ENCODE data around the gene FAIM2.

FAIM2 gene

DNA sequence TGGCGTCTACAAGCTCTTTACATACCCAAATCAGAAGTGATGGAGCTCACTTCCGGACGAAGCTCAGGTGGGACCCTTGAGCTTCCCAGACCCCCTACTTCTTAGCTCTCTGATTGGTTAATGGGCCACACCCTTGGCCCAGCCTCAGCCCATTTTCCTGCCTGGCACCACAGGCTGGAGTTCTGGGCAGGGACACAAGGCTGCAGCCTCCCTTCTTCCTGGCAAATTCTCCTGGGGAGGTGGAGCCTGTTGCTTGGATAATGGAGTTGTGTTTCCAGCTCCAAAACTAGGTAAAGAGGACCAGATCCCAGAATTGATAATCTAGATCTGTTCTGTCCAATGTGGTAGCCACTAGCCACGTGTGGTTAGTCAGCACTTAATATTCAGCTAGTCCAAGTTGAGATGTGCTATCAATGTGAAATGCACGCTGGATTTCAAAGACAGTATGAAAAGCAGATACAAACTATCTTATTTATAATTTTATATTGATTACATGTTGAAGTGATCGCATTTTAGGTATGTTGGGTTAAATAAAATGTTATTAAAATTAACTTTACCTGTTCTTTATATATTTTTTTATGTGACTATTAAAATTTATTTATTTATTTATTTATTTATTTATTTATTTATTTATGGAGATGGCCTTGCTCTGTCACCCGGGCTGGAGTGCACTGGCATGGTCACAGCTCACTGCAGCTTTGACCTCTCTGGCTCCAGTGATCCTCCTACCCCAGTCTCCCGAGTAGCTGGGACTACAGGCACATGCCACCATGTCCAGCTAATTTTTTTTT is 12.6 kb upstream of the FAIM2 start:
- DNase-seq: no peak

DNA sequence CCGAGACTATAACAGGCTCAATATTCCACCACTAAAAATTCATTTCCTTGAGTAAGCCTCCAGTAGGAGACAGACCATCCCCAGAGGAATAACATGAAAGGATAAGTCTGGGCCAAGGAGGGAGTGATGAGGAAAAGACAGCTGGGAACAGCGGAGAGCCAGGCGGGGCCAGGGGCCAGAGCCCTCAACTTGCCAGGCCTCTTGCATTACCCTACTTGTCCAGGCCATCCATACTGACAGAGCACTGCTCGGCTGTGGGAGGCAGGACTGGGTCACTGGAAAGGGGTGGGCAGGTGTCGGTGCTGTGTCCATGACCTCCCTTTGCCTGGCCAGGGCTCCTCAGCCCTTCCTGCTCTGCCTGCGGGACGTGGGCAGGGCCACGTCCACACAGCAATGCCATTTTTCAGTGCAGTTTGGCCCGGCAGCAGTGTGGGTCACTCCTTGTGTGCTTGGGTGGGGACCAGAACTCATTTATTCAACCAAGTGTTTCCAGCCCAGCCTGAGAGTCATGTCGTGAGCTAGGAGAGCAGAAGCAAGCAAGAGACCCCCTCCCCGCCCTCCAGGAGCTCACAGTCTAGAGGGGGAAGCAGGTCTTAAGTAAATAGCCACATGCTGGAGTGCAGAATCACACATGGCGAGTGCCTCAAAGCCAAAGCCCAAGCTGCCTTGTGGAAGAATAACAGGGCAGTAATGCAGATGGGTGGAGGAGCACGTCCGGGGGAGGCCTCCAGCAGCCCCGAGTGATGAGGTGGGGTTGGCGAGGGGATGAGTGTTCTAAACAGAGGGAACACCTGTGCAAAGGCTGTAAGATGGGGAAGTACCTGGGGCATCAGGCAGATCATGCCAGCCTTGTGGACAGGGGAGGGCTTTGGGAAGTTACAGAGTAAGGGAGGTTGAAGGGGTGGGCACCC is 8.9 kb upstream of the FAIM2 start:
- DNase-seq: no peak

DNA sequence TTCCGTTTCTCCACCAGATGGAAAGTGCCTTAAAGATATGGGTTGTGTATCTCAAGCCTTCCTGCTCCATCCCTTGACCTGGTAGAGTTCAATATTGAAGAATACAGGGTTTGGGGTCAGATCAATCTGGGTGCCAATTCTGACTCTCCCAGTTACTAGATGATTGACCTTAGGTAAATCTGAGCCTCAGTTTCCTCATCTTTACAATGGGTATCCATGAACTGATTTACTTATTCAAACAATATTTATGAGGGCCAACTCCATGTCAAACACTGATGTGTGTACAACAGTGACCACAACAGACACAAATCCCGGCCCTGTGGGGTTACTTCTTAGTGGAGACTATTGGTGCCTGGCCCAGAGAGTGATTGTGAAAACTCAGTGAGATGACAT is 7.5 kb upstream of the FAIM2 start:
- DNase-seq: no peak

DNA sequence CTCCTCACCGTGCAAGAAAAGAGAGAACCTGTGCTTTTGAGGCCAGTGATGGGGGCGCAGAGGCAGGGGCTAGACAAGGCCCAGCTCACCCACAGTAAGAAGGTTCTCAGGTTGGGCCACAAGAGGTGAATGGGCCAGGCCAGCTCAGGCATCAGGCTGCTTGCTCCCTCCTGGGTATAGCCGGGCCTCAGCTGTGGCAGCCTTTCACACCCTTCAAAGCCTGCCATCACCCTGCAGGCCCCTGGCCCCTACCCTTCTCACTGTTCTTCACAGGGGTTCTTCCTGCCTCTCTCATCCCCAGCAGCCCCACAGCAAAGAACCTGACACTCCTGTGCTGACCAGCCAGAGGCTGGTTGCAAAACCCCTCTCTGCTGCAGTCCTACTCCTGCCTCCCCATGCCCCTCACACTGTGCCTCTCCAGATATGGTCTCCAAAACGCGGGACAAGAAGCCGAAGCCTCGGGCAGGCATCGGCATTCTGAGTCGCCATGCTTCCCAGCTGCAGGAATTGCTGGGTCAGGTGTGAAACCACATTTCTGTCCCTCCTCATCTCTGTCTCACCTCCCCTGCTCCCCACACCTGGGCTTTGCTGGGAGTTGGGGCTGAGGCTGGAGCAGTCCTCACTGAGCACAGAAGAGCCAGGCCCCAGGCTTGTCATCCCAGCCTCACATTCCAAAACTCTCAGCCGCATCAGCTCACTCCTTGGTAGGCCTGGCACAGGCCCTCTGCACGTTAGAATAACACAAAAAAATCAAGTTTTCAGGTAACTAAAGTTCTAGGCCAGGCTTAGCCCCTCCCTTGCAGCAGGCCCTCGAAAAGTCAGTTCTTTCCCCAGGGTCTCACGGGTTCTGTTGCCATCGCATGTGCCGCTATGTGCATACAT is 6.9 kb upstream of the FAIM2 start:
- no peak for DNase-seq

DNA sequence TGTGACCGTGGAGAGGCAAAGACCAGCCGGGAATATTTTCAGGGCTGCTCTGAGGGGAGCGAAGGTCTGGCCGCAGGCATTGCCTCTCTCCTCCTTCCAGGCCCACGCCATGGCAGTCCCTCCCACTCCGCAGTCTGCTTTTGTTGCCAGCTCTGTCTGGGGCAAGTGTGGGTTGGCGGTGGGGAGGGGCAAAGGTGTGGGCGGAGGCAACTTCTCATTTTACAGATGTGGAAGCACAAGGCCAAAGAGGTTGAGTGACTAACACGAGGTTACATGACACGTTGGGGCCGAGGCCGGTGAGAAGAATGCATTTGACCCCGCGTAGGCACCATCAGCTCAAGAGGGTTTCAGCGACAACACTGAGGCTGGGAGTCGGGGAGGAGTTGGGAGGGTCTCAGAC is 6.1 kb upstream of the FAIM2 start:
- no peak for DNase-seq

DNA sequence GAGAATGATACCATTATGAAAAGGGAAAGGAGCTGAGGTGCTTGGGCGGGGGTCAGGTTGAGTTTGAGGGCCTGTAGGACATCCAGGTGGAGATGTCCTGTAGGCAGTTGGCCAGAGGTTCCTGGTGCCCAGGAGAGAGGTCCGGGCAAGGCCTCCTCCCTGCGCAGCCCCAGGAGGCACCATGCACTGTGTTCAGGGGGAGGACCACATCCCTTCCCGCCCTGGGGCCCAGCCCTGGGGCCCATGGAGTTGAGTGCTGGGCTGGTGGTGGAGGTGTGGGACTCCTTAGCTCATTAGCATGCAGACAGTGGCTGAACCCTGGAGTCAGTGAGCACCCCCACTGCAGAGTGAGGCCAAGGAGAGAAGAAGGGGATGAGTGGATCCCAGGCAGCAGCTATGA is 5.7 kb upstream of the FAIM2 start:
- DNase-seq: no peak

DNA sequence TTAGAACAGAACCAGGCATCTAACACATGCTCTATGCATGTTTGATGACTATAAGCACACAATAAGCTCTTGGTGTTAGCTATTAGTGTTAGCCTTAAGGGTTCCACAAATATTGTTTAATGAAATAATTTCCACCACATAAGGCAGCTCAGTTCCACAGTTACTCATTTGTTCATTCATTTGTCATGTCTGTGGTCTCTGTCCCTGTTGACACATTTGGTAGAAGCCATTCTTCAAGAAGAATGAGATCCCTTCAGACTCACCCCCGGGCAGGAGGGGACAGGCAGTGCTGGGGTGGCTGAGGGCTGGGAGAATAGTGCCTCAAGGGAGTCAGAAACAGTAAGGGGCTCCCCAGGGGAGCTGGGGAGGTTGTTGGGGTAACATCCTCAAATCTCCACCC is 3.7 kb upstream of the FAIM2 start:
- DNase-seq: no peak

DNA sequence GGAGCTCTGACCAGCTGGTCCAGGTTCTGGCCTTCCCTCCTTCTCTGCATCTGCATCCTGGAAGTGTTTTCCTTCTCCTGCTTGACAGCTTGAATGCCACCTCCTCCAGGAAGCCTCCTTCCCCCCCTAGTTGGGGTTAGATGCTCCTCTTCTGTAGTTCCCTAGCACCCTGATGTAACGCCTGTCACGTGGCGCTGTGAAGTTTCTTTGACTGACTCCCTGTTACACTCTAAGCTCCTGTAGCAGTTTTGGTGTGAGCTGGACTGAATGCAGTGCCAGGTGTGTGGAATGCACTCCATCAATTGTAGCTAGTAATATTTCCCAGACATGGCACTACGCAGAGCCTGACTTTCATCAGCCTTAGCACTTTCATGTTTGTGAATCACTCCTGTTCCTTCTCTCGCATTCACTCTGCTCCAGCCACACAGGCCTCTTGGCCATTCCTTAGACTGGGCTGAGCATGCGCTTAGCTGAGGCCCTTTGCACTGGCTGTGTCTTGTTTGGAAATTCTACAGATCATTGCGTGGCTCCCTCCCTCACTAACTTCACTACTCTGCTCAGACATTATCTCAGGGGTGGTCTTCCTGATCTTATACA is 2.1 kb upstream of the FAIM2 start:
- DNase-seq: no peak

DNA sequence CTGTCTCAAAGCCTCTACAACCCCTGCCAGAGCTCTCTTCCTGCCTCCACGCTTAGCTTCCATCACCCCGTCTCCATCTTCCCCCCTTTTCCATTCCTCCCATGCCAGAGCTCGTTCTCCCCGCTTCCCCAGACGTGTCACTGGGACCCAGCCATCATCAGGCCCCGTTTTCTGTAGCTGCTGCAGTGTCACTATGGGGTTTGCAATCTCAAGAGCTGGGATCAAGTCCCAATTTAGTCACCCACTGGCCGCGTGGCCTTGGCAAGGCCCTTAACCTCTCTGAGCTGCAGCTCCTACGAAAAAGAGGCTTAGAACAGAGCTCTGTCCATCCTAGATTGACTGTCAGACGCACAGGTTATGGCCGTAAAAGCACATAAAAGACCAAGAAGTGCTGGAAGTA is 901 bp upstream of the FAIM2 start:
- DNase-seq: no peak

DNA sequence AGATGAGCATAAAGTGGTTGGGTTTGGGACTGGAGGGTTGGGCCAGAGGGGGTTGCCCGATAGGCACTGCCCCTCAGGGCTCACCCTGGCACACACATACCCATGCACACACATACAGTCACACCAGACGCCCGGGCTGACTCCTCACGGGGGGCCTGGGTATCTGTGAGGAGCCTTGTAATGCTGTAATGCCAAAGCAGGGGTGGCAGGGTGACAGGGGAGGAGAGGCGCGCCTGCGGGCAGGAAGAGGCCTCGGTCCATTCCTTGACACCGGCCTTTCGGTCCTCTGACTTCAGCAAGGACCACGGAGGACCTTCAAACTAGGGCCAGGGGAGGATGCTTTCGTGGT is 375 bp downstream of the FAIM2 start:
- no peak for DNase-seq

DNA sequence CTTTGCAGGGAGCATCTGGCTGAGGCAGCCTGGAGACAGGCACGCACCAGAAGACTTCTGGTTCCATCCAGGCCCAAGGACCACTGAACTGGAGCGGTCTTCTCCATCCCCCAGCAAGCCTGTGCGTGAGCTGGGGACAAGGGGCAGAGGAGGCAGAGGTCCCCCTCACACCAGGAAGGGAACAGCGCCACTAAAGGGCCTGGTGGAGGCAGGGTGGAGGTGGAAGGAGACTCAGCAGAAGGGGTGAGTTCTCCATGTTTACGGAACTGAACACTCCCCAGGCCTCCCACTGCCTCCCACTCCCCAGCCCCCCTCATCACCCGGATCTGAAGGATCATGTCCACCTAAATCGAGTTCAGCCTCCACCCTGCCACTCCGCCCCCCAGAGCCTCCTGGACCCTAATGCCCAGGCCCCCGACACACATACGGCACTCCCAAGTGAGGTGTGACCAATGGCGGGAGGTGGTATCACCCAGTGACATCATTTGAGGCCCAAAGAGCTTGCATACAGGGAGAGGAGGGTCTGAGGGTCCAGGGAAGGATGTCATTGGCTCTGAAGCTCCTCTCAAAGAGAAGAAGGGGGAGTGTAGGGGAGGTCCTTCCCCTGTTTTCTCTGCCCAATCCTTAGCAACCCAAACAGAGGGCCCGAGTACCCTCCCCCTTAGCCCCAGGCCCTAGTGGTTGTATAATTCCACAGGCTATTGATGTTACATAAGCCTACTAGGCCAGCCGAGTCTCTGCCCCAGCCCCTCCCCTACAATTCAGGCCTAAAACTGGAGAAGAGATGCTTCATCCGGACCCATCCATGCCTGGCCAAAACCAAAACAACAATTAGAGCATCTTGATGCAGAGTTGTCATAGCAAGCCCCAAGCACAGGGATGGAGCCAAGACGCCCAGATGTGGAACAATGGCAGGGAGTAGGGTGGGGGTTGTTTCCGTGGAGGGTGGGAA is 1.0 kb downstream of the FAIM2 start:
- peak; percentile 54 for DNase-seq

DNA sequence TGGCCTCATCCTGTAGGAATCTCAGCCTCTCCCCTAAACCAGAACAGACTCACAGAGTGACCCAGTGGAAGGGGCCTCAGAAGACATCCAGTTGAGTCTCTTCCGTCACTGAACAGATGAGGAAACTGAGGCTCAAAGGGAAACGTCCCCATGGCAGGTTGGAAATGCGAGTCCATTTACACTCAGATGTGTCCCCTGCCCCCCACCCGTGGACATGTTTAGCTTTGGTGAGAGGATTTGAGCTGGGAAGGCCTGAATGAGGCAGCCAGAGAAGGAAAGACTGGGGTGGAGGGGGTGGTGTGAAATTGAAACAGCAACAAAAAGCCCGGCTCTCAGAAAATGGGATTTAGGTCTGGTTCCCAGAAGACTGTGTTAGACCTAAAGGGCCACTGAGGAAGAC is 1.7 kb downstream of the FAIM2 start:
- no peak for DNase-seq

DNA sequence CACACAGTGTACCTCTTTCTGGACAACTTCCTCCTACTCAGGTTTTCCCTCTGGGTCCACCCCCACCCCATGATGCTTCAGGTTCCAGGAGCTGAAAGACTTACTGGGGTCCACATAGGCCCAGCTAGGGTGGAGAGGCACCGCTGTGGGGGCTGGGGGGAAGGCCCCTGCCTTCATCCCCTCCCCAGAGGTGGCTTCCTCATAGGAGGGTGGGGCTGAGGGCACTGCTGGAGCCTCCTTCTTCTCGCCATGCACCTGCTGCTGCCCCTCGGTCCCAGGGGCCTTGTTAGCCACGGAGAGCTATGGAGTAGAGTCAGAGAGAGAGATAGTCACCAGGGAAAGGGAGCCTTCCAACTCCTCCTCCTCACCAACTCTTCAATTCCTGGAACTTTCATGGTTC is 2.7 kb downstream of the FAIM2 start:
- DNase-seq: no peak

DNA sequence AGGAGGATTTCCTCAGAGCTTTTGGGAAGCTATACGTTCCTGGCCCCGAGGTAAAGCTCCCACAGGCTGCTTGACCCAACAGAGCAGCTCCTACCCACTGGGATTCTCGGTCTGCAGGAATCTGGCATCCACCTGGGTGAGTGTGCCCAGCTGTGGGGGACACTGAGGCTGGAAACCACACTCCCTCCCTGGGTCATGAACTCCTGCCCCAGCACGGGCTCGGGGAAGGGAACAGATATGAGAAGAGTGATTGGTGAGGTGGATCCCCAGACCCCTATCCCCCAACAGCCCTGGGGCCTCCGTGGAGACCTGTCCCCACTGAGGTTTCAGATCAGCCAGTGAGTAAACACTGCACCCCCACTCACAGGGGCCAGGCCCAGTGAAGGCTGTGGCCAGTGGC is 3.3 kb downstream of the FAIM2 start:
- no peak for DNase-seq

DNA sequence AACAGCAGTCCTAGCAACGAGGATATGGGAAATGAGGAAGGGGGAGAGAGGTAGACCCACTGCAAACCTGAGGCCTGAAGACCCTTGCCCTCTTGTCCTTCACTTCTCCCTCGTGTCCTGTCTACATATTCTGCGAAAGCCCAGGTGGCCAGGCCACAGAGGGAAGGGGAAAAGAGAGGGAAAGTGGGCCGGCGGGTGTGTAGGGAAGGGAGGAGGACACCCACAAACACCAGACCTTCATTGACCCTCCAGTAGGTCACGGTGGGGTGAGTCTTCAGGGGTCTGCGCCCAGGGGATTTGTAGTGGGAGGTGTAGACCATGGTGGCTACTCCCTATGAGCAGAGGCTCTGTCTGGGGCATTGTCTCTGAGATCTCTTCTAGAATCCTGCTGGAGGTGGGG is 3.8 kb downstream of the FAIM2 start:
- DNase-seq: no peak

DNA sequence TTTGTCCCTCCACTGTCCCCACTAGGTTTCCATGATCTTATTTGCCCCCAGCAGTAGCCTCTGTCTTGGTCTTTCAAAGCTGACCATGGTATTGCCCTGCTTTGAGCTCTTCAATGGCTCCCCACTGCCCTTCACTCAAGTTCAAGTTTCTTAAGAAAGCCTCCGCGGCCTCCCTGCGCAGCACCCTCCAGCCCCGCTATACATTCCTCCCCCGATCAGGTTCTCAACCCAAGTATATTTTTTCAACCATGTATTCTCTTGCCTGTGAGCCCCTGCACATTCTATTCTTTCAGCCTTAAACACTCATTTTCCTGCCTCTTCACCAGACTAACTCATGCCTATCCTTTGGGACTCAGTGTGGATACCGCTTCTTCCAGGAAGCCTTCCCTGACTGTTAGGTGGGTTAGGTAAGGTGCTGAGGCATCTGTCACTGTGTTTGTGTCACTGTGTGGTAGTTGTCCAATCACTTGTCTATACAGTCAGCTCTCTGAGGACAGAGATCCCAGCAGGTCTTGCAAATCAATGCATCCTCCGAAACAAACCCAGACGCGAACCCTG is 4.3 kb downstream of the FAIM2 start:
- DNase-seq: no peak

DNA sequence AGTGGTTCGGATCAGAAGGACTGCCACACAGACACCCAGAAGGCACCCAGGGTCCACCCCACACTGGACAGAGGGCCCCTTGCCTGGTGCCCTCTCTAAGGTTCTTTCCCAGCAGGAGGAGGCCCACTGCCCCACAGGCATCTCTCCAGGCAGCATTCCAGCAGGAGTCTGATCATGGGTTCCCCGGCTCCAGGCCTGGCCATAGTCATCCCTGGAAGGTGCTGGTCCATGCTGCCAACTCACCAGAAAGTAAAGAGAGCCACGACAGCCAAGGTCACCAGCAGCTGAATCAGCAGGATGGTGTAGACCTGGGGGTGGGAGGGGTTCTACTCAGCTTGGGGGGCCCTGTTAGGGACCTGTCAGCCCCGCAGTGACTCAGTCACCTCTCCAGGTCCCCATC is 6.4 kb downstream of the FAIM2 start:
- no peak for DNase-seq

DNA sequence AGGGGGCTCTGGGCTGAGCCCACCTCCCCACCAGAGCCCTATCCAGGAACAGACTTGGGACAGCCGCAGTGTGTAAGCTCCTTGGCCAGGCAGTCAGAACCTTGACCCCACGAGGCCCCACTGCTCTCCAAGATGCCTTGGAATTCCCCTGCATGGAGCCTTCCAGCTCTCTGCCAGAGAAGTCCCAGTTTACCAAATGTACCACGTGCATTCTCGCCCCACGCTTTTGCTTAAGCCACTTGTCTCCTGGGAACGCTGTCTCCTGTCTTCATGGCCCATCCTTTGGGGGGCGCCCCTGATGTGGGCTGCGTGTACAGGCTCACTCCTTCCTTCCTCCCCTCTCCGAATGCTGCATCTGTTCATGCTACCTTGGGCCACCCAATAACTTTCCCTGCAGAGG is 7.9 kb downstream of the FAIM2 start:
- no peak for DNase-seq

DNA sequence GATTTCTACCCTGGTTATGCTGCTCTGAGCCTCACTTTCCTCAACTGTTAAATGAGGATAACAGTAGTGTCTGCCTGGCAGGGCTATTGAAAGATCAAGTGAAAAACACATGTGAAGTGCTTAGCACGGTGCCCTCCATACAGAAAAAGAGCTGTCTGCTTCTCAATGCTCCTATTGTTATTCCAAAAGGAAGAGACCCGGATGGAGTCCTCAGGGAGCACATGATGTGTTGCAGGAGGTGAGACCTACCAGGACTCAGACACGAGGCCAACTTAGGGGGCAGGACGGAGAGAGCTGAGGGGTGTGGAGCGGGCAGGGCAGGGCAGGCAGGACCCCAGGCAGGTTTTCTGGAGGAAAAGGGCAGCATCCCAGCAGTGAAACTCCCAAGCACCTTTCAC is 8.9 kb downstream of the FAIM2 start:
- no peak for DNase-seq

DNA sequence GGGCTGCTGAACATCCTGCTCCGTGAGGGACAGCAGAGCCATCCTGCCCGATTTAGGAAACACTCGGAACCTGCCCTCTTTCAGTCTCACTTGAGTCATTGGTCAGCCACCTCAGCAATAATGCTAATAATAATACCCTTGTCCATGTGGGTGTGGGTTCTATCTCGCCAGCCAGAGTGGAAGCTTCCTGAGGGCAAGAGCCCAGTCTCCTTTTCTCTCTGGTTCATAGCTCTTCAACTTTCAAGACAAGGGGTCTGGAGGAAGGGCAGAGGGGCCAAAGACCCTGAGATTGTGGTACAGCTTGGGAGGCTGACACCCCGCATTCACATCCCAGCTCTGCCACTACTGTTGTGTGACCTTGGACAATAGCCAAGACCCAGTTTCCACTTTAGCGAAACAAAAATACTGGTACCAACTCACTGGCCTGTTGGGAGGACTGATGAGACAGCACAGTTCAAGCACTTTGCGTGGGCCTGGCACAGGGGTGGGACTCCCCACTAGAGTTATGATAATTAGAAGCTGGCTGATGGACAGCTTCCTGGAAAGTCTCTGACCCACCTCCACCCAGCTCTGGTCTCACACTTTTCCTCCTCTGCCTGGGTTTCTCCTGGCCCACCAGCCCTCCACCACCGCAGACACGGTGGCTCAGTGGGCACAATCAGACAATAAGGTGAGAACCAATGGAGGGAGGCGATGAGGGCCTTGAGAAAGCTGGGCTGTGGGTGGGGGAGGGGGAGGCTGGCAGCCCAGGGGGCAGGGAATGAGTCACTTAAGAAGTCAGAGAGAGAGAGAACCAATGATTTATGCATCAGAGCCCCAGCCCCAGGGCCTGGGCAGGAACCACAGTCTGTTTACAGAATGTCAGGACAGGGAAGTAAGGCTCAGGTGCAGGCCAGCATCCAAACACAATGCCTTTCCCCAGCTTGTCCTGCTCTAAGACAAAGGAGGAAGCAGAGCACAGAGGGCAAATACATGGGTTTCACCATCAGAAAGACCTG is 9.6 kb downstream of the FAIM2 start:
- DNase-seq: no peak
